BJ (cell line): Measurements from ENCODE around the gene ATXN2. TPM values are rescaled to one million over a fixed set of nuclear protein-coding genes. Genes with fewer than 3 reads are reported as not detected.

Experiments
- CTCF ChIA-PET: fragments of 350-600 bp; formaldehyde crosslinking; extraction: SDS; loops from one replicate; lab custom pipeline; 2021; ENCODE audit warnings: antibody characterized with exemption, inconsistent platforms; lab: Yijun Ruan, JAX
- POLR2A ChIA-PET: fragments of 300-600 bp; sonication (Branson Sonifier 250); formaldehyde crosslinking; extraction: SDS; loops from one replicate; lab custom pipeline; 2021; ENCODE audit warnings: antibody characterized with exemption; lab: Charles Lee
- DNase-seq: peaks from one replicate; pipeline ENCODE4 v3.0.0-alpha.2; 2011; ENCODE audit warnings: low read depth
- H3K27me3 ChIP-seq: 2 replicates; pipeline ENCODE4 v1.6.0; 2011; ENCODE audit warnings: low read length; ENCODE audit not compliant: control insufficient read depth, insufficient read depth
- H3K36me3 ChIP-seq: 2 replicates; pipeline ENCODE4 v1.5.1; 2011; ENCODE audit warnings: low read length; ENCODE audit not compliant: control insufficient read depth, insufficient read depth
- H3K4me3 ChIP-seq: 2 replicates; pipeline ENCODE4 v1.5.1; 2011; ENCODE audit warnings: low read depth, mild to moderate bottlenecking, control low read depth, low read length
- polyA plus RNA-seq: library from polyadenylated mRNA; depleted of rRNA; stranded (reverse); fragments of >200 nt; gene quantifications from 2 replicates; pipeline ENCODE4 v1.2.3, GENCODE V29; 2011
- TF ChIP-seq, protein P1 (sequence below): IDR thresholded peaks from 2 replicates; pipeline ENCODE4 v1.5.1; 2011; ENCODE audit warnings: low read depth, mild to moderate bottlenecking, control low read depth, inconsistent platforms, low read length, moderate library complexity; ENCODE audit not compliant: insufficient read depth

Gene ATXN2
- polyA plus RNA-seq, 1 experiment = 30.3 TPM

DNA sequence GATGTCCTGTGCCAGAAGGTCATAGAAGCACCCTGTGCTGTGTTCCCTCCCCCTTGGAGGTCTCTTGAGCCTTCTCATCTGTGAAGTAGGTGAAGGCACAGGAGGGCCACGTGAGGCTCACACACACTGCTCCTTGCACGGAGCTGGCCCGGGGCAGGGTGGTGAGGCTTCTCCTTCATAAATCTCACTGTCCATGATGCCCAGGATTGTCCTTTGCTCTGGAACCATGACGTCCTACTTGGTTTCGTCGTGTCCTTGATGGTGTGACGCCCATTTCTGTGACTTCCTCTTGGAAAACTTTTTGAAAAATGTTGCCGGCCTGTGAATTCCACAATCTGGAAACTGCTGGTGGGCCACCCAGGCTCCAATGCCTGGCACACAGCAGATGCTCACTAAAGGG lies 159.0 kb downstream of the ATXN2 start:
- no peaks in the 10 kb centered on the region for H3K27me3 ChIP-seq
- TF ChIP-seq, protein P1, sequence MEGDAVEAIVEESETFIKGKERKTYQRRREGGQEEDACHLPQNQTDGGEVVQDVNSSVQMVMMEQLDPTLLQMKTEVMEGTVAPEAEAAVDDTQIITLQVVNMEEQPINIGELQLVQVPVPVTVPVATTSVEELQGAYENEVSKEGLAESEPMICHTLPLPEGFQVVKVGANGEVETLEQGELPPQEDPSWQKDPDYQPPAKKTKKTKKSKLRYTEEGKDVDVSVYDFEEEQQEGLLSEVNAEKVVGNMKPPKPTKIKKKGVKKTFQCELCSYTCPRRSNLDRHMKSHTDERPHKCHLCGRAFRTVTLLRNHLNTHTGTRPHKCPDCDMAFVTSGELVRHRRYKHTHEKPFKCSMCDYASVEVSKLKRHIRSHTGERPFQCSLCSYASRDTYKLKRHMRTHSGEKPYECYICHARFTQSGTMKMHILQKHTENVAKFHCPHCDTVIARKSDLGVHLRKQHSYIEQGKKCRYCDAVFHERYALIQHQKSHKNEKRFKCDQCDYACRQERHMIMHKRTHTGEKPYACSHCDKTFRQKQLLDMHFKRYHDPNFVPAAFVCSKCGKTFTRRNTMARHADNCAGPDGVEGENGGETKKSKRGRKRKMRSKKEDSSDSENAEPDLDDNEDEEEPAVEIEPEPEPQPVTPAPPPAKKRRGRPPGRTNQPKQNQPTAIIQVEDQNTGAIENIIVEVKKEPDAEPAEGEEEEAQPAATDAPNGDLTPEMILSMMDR = no peak
- ChIA-PET POLR2A (interaction anchor here (0.5 kb wide), 1 partner anchor 250 kb away, joined by 3 read pairs; no protein-coding TSS in a partner anchor), CTCF (interaction anchor here (0.7 to 4.1 kb wide), 2 partner anchors 11 to 43 kb away, joined by 6 to 24 read pairs; no protein-coding TSS in a partner anchor)
- peaks cover 15% of the 10 kb centered on the region for H3K36me3 ChIP-seq
- DNase-seq = no peak
- no peak overlapping the region for H3K4me3 ChIP-seq

DNA sequence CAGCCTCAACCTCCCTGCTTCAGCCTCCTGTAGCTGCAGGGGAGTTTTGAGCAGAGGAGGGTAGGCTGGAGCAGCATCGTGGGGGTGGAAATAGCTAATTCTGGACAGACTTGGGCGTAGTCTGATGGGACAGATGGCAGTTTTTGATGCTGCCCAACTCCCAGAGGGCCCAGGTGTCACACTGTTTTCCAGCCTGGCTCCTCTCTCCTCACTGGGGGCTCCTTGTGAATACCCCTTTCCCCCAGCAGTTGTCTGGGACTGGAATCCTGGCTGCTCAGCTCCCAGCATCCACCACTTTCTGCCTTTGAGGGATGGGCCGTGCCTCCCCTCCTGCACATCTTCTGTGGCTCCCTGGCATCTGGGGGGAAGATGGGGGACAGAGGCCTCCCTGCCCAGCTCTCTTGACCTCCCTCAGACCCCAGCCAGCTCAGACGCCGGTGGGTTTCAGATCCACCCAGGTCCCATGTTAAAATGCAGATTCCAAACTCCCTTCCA lies 159.4 kb downstream of the ATXN2 start:
- TF ChIP-seq, protein P1 = no peak
- peaks cover 13% of the 10 kb centered on the region for H3K36me3 ChIP-seq
- POLR2A ChIA-PET = interaction anchor here (0.5 kb wide), 1 partner anchor 251 kb away, joined by 3 read pairs; no protein-coding TSS in a partner anchor
- DNase-seq = no peak
- no peak overlapping the region for H3K4me3 ChIP-seq
- H3K27me3 ChIP-seq = no peaks in the 10 kb centered on the region
- CTCF ChIA-PET = interaction anchor here (0.7 kb wide), 1 partner anchor 43 kb away, joined by 6 read pairs; no protein-coding TSS in a partner anchor

DNA sequence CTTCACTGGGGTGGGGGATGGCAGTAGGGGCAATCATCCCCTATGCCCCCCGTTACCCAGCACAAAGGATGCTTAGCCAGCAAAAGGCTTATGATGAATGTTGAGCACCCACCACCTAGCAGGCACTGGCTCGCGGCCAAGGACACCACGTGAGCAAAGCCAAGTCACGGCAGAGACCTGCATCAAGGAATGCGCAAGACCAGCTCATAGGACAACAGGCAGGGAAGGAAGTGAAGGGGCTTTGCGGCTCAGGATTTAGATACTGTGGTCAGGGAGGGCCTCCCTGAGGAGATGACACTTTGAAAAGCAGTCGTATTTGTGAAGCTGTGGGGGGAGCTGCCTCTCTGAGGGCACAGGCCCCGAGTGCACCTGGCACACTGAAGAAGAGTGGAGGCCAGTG lies 160.6 kb downstream of the ATXN2 start:
- peaks cover 12% of the 10 kb centered on the region for H3K36me3 ChIP-seq
- ChIA-PET POLR2A (interaction anchor here (0.6 kb wide), 1 partner anchor 45 kb away, joined by 3 read pairs; no protein-coding TSS in a partner anchor), CTCF (interaction anchor here (0.6 to 2.2 kb wide), 3 partner anchors 14 to 68 kb away, joined by 3 to 13 read pairs (median 3); no protein-coding TSS in a partner anchor)
- TF ChIP-seq, protein P1 = no peak
- H3K4me3 ChIP-seq = no peak overlapping the region
- no peak for DNase-seq
- no peaks in the 10 kb centered on the region for H3K27me3 ChIP-seq

DNA sequence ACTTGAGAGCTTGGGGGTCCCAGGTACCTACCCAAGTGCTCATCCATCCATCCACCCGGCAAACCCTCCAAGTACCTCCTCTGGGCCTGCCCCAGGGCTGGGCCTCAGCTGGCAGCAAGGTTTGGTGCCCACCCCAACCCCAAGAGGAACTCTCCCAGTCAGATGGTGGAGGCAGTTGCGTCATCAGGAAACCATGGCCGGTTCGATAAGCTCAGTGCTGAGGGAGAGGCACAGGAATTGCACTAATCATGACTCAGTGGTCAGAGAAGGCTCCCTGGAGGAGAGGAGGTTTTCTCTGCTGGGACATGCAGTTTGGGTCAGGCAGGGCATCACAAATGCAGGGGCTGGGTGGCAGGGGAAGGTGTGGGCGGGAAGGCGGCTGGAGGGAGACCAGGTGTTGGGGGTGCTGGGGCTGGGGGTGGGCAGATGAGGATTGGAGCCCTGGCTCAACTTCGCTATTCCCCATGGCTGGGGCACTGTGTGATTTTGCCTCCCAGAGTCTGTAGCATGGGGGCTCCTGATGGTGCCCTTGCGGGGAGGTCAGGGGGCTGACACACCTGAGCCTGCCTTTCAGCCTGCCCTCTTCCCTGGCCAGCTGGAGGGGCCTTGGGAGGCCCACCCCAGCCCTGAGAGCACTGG lies 161.2 kb downstream of the ATXN2 start:
- CTCF ChIA-PET = interaction anchor here (0.8 to 2.2 kb wide), 3 partner anchors 14 to 41 kb away, joined by 3 to 13 read pairs (median 5); no protein-coding TSS in a partner anchor

DNA sequence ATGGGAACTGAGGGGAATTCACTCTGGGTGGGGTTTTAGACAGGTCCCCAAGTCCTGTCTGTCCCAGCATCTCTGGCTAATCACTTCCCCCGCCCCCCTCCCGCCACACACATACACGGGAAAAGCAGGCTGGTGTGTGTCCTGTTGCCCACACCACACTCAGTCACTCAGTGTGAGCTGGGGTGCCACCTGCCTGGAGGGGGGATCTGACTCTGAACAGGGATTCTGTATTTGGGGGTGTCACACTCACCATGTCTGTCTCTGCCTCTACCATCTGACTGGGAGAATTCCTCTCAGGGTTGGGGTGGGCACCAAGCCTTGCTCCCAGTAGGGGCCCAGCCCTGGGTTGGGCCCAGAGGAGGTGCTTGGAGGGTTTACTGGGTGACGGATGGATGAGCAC lies 162.3 kb downstream of the ATXN2 start:
- no peaks in the 10 kb centered on the region for H3K27me3 ChIP-seq
- POLR2A ChIA-PET = no interaction called here
- peaks cover 1% of the 10 kb centered on the region for H3K36me3 ChIP-seq
- no peak overlapping the region for H3K4me3 ChIP-seq
- DNase-seq = no peak
- TF ChIP-seq, protein P1 = no peak
- CTCF ChIA-PET = interaction anchor here (2.2 kb wide), 1 partner anchor 40 kb away, joined by 13 read pairs; no protein-coding TSS in a partner anchor

More for the DNA sequence above, 161.2 kb downstream of the ATXN2 start:
- Histone ChIP-seq H3K4me3 (no peak overlapping the region), H3K27me3 (no peaks in the 10 kb centered on the region), H3K36me3 (peaks cover 9% of the 10 kb centered on the region)
- TF ChIP-seq, protein P1 = no peak
- DNase-seq = no peak
- POLR2A ChIA-PET = no interaction called here
